Hematopoietic multipotent progenitor cell treated with erythropoietin and hydrocortisone succinate and interleukin-3 and kit ligand, for 6 days (in vitro differentiated cells): Measurements from ENCODE around the gene HEMK1.

ENCODE experiments used
- DNase-seq: peaks from one replicate; pipeline ENCODE4 v3.0.0-alpha.2; 2015

The HEMK1 gene

DNA sequence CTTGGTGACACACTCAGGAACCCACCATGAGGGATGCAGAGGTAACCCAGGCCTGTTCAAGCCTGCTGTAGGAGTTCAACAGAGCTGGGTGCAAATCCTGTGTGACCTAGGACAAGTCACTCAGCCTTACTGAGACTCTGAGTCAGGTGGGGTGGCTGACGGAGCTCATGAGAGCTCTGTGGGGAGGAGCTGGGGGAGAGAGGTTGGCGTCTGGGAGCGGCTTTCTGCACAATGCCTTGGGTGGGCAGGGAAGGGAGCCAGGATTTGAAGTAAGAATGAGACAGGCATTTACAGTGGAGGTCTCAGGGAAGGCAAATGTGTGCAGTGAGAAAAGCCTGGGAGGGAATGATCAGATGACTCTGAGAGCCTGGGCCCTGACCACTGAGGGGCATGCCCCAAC, 20.1 kb upstream of the HEMK1 start:
- DNase-seq, result no peak

DNA sequence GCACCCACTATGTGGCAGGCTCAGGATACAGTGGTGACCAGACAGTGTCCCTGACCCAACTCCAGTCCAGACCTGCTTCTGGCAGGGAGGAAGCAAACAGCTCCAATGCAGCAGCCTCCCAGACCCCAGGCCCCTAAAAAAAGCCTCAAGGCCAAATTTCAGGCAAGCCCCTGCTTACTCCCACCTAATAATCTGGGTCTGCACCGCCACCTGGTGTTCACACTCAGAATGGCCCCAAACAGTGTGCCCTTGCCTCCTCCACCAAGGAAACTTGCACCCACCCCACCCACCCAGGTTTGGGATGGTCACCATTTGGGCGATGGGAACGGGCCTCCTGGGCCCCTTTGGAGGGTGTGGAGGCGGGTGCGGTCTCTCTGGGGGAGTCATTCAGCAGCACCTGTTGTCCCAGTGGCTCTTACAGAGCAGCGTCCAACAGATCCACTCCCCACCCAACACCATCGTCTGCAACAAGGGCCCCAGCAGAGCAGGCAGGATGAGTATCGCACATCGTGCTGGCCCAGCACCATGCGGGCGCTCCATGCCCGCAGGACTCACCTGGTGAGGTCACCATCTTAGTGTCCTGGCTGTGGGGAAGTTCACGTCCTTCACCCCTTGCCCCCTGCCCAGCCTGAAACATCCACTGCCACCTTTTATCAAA, 19.1 kb upstream of the HEMK1 start:
- peak; percentile 81 for DNase-seq

DNA sequence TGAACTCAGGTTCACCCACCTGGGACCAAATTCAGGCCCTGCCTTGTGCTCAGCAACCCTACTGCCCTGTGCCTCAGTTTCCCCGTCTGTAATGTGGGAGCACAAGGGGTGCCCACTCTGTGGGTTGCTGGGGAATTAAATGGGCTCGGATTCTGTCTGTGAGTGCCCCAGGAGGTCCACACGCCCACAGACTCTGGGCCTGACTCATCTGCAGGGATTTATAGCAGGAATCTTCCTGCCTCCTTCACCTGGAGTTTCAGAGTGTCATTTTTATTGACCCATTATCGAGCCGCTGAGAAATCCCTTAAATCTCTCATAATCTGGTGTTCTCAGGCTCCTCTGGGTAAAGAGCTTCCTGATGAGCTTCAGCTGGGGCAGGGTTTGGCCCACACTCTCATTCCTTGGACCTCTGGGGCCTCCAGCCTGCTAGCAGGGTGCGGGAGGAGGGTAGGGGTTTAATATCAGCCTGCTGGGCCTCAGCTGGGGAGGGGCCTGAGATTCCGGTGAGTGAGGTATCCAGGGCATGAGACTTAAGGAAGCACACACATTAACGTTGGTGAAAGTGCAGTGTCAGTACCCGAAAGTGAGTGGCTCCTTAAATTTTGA, 18.2 kb upstream of the HEMK1 start:
- DNase-seq, result no peak

DNA sequence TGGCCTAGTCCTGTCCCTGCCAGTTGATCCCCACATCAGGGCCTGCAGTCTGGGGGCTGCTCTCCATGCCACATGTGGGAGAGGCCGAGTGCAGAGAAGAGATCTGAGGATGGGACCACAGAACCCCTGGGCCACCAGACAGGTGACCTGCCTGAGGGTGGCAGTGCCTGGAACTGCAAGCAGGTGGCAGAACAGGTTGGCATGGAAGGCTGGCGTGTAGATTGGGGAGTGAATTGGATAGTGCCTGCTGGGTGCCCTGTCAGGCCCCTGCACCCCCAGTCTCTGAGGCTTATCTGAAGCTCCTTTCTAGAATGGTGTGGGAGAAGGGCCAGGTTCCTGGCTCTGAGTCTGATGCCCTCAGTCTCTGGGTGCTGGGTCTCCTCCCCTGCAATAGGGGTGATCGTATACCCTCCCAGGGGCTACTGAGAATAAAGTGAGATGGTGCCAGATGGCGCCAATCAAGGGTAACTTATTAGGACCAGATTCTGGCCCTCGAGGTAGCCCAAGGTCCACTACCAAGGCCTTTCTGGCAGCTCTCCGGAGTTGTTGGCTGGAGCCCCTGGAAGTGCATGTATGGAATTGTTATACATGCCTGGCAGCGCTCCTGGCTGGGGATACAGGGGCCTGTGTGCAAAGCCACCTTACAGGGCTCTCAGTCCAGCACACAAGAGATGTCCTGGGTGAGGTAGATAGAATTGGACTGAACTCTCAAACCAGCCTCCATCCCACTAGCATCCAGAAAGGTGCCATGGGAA, 17.5 kb upstream of the HEMK1 start:
- DNase-seq, result no peak

DNA sequence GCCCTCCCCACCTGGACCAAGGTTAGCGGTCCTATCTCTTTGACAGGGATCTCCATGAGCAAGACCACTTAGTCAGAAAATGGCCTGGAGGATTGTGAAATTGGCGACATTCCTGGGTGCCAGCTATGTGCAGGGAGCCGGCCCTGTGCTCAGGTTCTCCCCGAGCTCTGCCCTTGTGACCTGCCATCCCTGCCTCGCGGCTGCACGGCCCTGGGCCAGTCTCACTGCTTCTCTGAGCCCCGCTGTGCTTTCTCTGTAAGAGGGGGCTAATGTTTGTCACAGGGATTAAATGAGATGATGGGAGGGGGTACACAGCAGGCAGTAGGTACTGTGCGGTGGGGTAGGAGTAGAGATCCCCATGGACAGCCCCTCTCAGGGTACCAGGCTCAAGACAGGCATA, 16.7 kb upstream of the HEMK1 start:
- no peak for DNase-seq

DNA sequence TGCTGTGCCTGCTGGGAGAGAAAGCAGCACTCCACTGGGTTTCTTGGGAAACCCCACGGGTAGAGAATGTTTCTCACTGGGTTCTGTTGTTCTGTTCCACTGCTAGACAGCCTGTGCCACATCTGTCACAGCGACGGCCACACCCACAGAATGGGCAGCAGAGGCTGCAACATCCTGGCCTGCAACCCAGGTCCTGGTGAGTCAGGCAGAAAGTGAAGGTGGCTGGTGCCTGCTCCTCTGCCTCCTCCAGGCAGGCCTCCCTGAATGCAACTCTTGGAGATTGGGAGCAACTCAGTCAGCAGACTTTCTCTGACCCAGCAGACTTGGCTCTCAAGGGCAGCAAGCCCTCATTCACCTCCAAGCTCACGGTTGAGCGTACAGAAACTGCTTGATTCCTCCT, 14.8 kb upstream of the HEMK1 start:
- no peak for DNase-seq

DNA sequence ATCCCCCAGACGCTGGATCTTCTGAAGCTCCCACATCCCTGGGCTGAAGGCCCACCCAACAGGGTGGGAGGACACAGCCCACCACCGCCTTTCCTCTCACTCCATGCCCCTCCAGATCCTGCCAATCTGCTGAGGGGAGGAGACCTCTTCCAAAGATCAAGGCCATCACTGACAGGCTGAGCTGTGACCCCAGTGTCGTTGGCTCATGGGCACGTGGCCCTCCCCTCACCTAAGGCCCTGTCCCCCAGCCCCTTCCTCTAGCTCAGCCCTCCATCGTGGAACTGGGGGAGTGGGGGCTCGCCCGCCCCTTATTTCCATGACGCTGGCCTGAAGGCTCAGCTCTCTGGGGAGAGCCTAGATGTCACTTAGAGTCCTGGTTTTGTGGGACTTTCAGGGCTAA, 12.2 kb upstream of the HEMK1 start:
- no peak for DNase-seq

DNA sequence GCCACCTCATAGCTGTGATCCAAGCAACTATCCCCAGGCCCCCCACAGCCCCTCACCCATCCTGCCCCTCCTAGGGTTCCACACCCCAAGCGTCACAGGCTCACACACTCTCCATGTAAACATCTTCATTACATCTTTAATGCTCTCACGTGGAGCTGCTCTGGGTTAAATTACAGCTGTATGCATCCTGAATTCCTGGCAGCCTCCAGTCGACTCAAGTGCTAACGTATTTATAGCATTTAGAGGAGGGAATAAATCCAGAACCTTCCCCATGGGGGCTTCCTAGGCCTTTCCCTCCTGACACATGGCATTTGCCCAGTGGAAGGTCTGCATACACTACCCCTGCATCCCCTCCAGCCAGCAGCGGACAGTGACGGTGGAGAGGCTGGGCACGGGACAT, 11.4 kb upstream of the HEMK1 start:
- DNase-seq, result no peak

DNA sequence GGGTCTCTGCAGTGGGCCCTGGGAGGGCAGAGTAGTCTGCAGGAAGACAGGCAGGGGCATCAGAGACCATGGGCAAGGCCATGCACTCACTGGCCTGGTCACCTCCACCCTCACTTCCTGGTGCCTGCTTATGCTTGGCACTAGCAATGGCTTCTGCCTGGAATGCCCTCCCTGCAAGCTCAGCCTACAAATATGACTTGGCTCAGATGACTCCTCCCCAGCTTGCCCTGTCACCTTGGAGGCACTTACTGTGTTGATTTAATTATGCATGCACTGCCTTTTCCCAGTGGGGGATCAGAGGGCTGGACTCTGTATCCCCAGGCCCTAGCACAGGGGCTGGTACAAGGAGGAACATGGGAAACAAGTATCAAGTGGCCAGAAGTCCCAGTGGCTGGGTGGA, 9.6 kb upstream of the HEMK1 start:
- no peak for DNase-seq

DNA sequence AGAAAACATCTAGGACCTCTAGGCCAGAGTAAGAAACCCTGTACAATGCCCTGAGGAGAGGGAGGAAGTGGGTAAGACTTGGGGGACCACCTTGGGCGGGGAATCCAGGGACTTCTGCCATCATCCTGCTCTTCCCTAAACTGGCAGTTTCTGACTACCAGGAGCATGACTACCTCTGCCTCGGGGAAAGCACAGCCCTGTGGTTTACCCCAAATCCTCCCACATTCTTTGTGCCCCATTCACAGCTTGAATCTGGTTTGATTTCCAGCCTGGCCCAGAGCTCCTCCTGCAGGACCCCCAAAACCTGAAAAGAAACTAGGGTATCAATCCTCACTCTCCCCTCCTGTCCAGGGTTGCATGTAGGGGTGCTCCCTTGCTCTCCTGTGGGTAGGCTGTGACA, 6.5 kb upstream of the HEMK1 start:
- no peak for DNase-seq

DNA sequence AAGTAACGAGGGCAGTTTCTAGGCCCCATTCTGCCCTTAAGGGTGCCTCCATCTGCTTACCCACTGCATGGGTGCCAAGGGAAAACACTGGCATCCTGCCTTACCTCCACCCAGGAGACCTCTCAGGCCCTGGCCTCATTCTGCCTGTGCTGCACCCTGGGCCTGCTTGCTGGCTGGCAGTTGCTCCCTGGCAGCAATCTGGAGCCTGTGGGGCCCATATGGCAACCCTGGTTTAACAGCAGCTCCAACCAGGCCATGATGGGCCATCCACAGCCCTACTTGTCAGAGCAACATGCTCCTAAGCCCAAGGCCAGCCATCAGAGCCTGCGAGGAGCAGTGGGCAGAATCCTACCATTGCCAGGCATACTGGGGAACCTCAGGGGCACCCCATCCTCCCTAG, 5.5 kb upstream of the HEMK1 start:
- DNase-seq, result no peak

DNA sequence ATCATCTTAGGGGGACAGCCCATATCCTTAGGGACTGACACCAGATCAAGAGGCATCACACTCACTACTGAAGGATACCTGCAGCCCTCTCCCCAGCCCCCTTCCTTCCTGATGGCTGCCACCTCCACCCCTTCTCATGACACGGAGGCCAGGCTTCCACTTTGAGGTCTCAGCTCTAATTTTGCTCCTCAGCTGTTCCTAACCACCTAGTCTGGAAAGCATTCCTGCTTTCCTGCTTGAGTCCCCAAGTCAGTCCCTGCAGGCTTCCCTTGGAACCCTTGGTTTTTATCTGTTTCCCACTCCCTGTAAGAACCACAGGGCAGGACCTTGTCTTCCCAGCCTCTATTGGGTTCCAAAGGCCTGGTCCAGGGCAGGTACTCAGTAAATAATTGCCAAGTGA, 5.0 kb upstream of the HEMK1 start:
- DNase-seq, result no peak

DNA sequence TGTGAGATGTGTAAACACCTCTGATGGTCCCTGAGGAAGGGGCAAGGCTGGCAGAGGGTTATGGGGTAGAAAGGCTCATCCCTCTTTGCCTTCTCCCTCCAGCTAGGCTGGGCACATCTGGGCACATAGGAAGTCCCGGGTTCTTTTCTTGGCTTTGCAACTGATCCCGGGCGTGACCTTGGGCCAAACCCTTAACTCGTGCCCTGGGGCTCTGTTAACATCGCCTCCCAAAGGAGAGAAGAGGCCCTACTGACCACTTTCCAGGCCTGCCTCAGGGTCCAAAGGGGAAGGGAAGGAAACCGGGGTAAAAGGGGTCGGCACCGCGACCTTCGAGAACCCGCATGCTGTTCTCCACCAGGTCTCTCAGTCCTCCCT, 2.3 kb upstream of the HEMK1 start:
- DNase-seq, result no peak

DNA sequence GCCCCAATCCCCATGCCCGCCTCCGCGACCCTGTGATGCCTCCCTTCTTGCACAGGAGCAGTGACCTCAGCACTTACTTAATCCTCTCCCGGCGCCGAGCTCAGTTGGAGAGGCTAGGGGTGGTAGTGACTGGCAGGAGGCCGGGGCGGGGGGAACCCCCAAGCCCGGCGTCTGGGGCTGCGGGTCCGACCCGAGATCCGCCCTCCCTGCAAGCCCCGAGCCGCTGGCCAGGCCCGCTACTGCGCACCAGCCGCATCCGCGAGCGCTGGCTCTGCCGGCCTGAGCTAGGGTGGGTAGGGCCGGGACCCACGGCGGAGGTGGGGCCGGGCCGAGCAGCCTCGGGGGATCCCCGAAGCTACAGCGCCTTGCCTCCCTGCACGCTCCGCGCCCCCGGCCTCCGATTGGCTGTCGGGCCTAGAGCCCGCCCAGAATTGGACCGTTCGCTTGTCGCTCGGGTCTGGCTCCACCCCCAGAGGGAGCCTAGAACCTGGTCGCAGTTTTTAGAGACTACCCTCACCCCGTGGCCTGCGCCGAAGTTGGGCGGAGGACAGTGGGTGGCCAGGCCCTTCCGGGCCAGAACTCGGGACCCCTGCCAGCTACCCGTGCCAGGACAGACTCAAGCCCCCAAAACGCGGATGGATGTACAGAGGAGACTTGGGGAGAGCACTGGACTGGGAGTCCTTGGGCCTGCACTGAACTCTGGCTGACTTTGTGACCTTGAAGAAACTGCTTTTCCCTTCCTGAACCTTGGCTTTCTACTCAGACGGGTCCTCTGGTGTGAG, 1.7 kb upstream of the HEMK1 start, which contains the start of gene C3orf18:
Gene C3orf18 (minus strand): TSS at position 362 of the 782 bp plus-strand sequence. CDS start 2,048 bp downstream, outside the sequence.
- DNase-seq, result peak; percentile 98

DNA sequence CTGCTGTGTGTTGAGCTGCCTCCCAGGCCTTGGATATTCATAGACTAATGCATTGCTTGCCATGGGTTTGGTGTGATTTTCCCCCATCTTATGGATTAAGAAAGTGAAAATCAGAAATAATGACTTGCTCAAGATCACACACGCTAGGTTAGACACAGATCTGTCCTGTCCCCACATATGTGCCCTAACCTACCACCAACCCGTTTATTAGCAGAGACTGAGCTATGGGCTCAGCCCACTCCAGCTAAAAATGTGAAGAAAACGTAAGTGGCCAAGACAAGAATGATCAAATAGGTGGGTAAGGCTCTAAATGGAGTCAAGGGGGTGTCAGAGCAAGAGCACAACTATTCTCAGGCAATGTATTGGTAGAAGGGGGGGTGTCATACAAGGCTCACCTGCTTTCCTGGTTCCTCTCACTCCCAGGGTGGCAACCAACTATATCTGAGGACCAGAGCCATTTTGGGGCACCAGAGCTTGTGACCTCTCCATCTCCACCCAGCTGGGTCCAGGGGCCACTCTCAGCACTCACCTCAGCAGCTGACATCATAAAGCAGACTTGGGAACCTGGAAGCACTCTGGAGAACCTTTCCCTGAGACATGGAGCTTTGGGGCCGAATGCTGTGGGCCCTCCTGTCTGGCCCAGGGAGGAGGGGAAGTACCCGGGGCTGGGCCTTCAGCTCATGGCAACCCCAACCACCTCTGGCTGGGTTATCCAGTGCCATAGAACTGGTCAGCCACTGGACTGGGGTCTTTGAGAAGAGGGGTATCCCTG, 1.4 kb downstream of the HEMK1 start:
- no peak for DNase-seq

DNA sequence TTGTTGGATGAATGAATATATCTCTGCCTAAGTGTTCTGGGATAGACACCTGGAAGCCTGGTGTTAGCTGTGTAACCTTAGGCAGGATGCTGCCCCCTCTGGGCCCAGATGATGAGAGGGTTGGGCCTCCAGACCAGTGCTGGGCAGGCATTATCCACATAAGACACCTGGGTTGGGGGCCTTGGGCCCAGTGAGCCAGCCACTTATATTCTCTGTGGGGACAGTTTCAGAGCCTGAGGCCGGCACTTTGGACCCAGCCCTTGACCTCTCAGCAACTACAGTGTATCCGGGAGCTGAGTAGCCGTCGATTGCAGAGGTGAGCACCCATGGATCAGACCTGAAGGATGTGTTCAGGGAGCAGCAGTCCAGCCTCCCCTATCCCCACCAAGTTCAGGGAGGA, 2.2 kb downstream of the HEMK1 start:
- no peak for DNase-seq

DNA sequence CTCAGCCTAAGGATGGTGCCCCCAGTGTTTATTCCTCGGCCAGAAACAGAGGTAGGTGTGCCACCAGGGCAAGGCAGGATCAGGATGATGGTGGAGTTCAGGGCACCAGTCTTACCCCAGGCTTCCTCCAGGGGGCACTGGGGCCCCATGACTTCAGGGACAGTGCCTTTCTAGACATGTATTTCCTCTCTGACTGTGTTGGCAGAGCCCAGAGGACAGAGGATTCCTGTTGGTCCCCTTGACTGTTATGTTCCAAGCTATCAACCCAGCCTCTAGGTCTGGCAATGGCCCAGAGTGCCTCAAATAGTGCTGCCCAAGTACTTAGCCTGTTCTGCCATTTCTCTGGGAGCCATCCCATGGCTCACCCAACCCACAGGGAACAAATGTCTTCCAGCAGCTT, 2.8 kb downstream of the HEMK1 start:
- peak; percentile 93 for DNase-seq

DNA sequence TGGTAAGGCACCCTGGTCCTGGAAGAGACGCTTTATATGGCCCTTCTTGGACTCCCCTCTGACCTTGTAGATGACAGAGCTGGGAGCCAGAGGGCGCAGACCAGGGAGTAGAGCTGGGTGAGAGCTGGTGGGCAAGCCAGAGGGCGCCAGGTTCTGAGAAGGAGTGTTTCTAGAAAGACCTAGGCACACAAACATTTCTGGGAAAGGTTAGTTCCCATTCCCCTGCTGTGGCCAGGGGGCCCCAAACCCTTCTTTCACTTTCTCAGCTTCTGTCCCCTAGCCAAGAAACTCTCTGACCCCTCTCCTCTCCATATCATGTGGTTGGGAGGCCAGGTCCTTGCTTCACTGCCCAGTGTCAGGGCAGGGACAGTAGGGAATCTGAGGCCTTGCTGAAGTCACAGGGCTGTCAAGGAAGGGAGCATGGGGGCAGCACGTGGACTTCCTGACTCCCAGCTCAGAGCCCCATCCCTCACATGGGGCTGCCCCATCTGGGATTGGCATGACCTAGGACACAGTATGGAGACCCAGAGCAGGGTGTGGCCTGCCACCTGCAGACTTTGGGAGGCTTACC, 3.6 kb downstream of the HEMK1 start:
- DNase-seq, result no peak

DNA sequence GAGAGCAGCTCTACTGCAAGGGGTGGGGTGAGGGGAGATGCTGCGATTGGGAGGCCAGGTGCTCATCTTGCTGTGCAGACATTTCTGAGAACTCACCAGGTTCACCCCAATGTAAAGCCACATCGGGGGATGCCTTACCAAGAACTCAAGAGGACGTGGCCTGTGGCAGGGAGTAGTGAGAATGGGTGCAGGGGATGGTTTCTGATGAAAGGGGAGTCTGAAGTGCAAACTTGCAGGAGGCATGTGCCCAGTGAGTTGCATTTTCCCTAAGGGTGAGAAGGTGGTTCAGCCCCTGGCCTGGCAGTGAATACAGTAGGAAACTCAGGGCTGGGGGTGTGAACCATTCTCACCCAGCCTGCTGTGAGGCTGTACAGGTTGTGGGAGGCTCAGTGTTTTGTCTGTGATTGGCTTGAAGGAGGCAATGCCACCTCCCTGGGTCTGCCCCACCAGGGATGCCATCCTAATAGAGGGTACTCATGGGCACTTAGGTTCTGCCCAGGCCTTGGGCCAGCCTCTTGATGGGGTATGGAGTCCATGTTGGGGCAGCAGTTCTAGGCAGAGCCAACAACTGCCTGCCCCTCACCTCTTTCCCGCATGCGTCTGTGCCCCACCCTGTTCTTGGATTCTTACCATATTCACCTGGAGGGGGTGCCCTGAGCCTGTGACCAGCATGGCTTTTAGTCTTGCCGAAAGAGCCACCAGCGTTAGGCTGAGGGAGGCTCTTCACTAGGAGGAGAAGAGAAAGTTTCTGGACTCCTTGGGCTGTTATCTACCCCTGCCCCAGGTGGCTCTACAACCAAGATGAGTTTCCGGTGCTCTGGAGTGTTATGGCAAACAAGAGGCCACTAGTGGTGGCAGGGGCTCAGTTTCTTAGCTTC, 4.5 kb downstream of the HEMK1 start:
- DNase-seq, result no peak

DNA sequence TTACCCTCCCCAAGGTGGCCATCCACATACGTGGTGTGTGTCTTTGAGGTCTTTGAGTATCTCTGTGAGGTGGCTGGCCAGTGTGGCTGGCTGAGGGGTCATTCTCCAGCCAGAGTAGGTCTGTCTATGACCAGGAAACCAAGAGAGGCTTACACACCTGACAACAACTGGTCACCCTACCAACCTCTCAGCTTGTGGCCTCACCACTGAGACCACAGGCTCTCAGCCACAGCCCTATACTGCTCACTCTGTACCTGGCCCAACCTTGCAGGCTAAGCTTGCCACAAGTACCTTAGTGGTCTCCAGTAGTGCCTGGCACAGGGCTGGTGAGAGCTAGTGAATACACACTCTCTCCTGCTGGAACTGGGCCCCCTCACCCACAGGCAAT, 5.1 kb downstream of the HEMK1 start:
- no peak for DNase-seq

DNA sequence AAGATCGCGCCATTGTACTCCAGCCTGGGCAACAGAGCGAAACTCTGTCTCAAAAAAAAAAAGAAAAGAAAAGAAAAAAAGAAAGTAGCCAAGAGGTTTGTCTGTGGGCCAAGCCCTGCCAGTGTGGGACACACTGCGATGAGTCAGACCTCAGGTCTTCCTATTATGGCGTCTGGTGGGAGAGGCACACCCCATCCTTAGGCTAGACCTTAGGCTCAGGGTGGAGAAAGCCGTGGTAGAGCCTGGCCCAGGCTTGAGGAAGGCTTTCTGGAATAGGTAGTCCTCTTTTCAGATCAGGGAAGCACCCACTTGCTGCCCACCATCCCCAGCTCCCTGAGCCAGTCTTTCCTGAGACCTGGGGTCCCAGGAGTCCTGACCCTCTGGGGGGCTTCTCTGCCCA, 6.0 kb downstream of the HEMK1 start:
- no peak for DNase-seq
